DOHH2 (cell line): ENCODE measurements around the gene ARHGEF26.

Source experiments
- H3F3A ChIP-seq: fragments of 200-600 bp; sonication (generic), shearing (Covaris generic); 2 replicates; pipeline ENCODE4 v1.6.0; 2016; ENCODE audit warnings: antibody characterized with exemption, mild to moderate bottlenecking; ENCODE audit not compliant: control insufficient read depth, insufficient read depth
- H3K27ac ChIP-seq: fragments of 200-600 bp; sonication (generic); 2 replicates; pipeline ENCODE4 v1.5.1; 2014; ENCODE audit warnings: low read depth, mild to moderate bottlenecking, low read length, moderate library complexity
- H3K27me3 ChIP-seq: fragments of 200-600 bp; sonication (generic); 2 replicates; pipeline ENCODE4 v1.6.1; 2014; ENCODE audit warnings: mild to moderate bottlenecking, low read length, mixed read lengths; ENCODE audit not compliant: control insufficient read depth
- H3K36me3 ChIP-seq: fragments of 200-600 bp; sonication (generic); 2 replicates; pipeline ENCODE4 v1.6.1; 2014; ENCODE audit warnings: mild to moderate bottlenecking, low read length, moderate library complexity, mixed read lengths; ENCODE audit not compliant: control insufficient read depth
- H3K4me1 ChIP-seq: fragments of 200-600 bp; sonication (generic); 2 replicates; pipeline ENCODE4 v1.6.1; 2014; ENCODE audit warnings: mild to moderate bottlenecking, low read length, mixed read lengths; ENCODE audit not compliant: control insufficient read depth
- H3K4me2 ChIP-seq: fragments of 200-600 bp; sonication (generic); 2 replicates; pipeline ENCODE4 v1.6.0; 2014; ENCODE audit warnings: mild to moderate bottlenecking, low read length, moderate library complexity
- H3K4me3 ChIP-seq: fragments of 200-600 bp; sonication (generic); 2 replicates; pipeline ENCODE4 v1.5.1; 2014; ENCODE audit warnings: mild to moderate bottlenecking, low read length, mixed read lengths
- H3K79me2 ChIP-seq: fragments of 200-600 bp; sonication (generic); 2 replicates; pipeline ENCODE4 v1.6.1; 2014; ENCODE audit warnings: mild to moderate bottlenecking, low read length, mixed read lengths; ENCODE audit not compliant: control insufficient read depth
- H3K9me2 ChIP-seq: fragments of 200-600 bp; sonication (generic); replicated peaks from 2 replicates; pipeline ENCODE4 v1.6.1; 2014; ENCODE audit warnings: mild to moderate bottlenecking, low read length, mixed read lengths; ENCODE audit not compliant: control insufficient read depth
- H3K9me3 ChIP-seq: fragments of 200-600 bp; sonication (generic); 2 replicates; pipeline ENCODE4 v1.6.1; 2014; ENCODE audit warnings: antibody characterized with exemption, low read length, mixed read lengths; ENCODE audit not compliant: control insufficient read depth, insufficient read depth
- H4K20me1 ChIP-seq: fragments of 200-600 bp; sonication (generic); 2 replicates; pipeline ENCODE4 v1.6.0; 2014; ENCODE audit warnings: low read depth, mild to moderate bottlenecking, antibody characterized with exemption, low read length, moderate library complexity; ENCODE audit not compliant: control insufficient read depth, insufficient read depth
- EZH2phosphoT487 ChIP-seq: fragments of 200-600 bp; sonication (generic); IDR thresholded peaks from 2 replicates; pipeline ENCODE4 v1.6.1; 2017; ENCODE audit warnings: borderline replicate concordance, mild to moderate bottlenecking, antibody characterized with exemption, low read length, moderate library complexity, mixed read lengths
- TF ChIP-seq, protein P1 (sequence below): fragments of 200-600 bp; sonication (generic); IDR thresholded peaks from one replicate; pipeline ENCODE4 v1.5.1; 2014; ENCODE audit warnings: antibody characterized with exemption, mild to moderate bottlenecking, low read depth, low read length; ENCODE audit not compliant: poor library complexity, severe bottlenecking

Gene ARHGEF26

GRCh38 chr3:154113609-154114008, 7.6 kb upstream of the ARHGEF26 start:
- Histone ChIP-seq H4K20me1 (no peaks in the 10 kb centered on the region), H3K9me3 (no peaks in the 10 kb centered on the region), H3K4me2 (no peak overlapping the region), H3K9me2 (no peaks in the 10 kb centered on the region), H3K4me3 (no peak overlapping the region), H3K36me3 (no peaks in the 10 kb centered on the region), H3K4me1 (no peaks in the 10 kb centered on the region), H3K79me2 (no peaks in the 10 kb centered on the region), H3K27ac (no peak overlapping the region), H3K27me3 (no peaks in the 10 kb centered on the region), H3F3A (no peaks in the 10 kb centered on the region)
- TF ChIP-seq EZH2phosphoT487: no peak
- TF ChIP-seq, protein P1, sequence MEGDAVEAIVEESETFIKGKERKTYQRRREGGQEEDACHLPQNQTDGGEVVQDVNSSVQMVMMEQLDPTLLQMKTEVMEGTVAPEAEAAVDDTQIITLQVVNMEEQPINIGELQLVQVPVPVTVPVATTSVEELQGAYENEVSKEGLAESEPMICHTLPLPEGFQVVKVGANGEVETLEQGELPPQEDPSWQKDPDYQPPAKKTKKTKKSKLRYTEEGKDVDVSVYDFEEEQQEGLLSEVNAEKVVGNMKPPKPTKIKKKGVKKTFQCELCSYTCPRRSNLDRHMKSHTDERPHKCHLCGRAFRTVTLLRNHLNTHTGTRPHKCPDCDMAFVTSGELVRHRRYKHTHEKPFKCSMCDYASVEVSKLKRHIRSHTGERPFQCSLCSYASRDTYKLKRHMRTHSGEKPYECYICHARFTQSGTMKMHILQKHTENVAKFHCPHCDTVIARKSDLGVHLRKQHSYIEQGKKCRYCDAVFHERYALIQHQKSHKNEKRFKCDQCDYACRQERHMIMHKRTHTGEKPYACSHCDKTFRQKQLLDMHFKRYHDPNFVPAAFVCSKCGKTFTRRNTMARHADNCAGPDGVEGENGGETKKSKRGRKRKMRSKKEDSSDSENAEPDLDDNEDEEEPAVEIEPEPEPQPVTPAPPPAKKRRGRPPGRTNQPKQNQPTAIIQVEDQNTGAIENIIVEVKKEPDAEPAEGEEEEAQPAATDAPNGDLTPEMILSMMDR: no peak

DNA sequence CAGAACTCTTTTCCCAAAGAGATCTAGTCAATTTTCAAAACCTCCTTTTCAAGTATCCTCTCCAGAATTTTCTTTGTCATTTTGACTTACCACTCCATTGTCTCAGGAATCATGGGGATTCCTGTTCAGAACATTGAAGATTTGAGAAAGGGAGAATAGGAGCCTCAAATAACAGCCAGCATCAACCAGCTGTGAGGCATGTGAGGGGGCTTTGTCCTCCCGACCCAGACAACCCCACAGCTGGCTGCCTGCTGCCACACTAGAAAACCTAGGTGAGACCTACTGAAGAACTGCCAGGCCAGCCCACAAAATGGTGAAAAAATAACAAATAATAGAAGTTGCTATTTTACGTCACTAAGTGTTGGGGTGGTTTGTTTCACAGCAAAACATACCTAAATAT, 5.9 kb upstream of the ARHGEF26 start:
- TF ChIP-seq, protein P1: no peak
- no peak for TF ChIP-seq EZH2phosphoT487
- Histone ChIP-seq H3K27ac (no peak overlapping the region), H3K4me2 (no peak overlapping the region), H3K4me1 (no peaks in the 10 kb centered on the region), H3K79me2 (no peaks in the 10 kb centered on the region), H3K9me3 (no peaks in the 10 kb centered on the region), H3K27me3 (no peaks in the 10 kb centered on the region), H3K9me2 (no peaks in the 10 kb centered on the region), H3F3A (no peaks in the 10 kb centered on the region), H4K20me1 (no peaks in the 10 kb centered on the region), H3K4me3 (no peak overlapping the region), H3K36me3 (no peaks in the 10 kb centered on the region)

GRCh38 chr3:154119951-154120350, 1.2 kb upstream of the ARHGEF26 start:
- H3K4me3 ChIP-seq: no peak overlapping the region
- H3K79me2 ChIP-seq: no peaks in the 10 kb centered on the region
- H3F3A ChIP-seq: no peaks in the 10 kb centered on the region
- TF ChIP-seq, protein P1: no peak
- TF ChIP-seq EZH2phosphoT487: no peak
- H3K4me2 ChIP-seq: no peak overlapping the region
- 0 out of 2 replicates have a peak, but pooled peaks cover 4% of the 10 kb centered on the region for H3K4me1 ChIP-seq
- no peak overlapping the region for H3K27ac ChIP-seq
- H4K20me1 ChIP-seq: no peaks in the 10 kb centered on the region
- H3K9me3 ChIP-seq: no peaks in the 10 kb centered on the region; the same call in 1 of the 2 replicates
- H3K9me2 ChIP-seq: no peaks in the 10 kb centered on the region
- H3K27me3 ChIP-seq: no peaks in the 10 kb centered on the region
- no peaks in the 10 kb centered on the region for H3K36me3 ChIP-seq
